RKO (cell line): ENCODE measurements around the gene USHBP1.
"Not testable (repeated sequence)": the region's sequence is repeated elsewhere in the genome, so short reads cannot be mapped to it uniquely, and the experiment has no call there.

Experiments used
- DNase-seq: peaks from one replicate; pipeline ENCODE4 v3.0.0-alpha.2; 2016; ENCODE audit warnings: low spot score

The USHBP1 gene

DNA sequence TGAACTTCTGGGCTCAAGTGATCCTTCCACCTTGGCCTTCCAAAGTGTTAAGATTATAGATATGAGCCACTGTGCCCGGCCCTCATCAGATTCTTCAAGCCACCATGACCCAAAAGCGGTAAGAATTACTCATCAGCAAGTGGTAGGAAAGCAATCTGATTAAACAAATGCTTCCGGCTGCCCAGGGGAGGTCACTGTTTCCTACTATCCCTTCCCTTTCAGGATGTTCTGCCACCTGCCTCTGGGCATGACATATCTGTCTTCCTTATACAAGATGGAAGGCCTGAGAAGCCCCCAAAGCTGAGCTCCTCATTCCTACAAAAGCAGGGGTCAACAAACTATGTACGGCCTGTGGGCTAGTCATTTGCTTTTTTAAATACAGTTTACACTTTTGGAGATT lies 31.7 kb upstream of the USHBP1 start:
- peak; percentile 90 for DNase-seq

- not testable (repeated sequence) for DNase-seq
Observed at GRCh38 chr19:17295551-17295950, 31.0 kb upstream of the USHBP1 start.

- peak; percentile 53 for DNase-seq
Observed at GRCh38 chr19:17294051-17294891, 29.7 kb upstream of the USHBP1 start.

- no peak for DNase-seq
Observed at GRCh38 chr19:17293605-17294004, 29.1 kb upstream of the USHBP1 start.

DNA sequence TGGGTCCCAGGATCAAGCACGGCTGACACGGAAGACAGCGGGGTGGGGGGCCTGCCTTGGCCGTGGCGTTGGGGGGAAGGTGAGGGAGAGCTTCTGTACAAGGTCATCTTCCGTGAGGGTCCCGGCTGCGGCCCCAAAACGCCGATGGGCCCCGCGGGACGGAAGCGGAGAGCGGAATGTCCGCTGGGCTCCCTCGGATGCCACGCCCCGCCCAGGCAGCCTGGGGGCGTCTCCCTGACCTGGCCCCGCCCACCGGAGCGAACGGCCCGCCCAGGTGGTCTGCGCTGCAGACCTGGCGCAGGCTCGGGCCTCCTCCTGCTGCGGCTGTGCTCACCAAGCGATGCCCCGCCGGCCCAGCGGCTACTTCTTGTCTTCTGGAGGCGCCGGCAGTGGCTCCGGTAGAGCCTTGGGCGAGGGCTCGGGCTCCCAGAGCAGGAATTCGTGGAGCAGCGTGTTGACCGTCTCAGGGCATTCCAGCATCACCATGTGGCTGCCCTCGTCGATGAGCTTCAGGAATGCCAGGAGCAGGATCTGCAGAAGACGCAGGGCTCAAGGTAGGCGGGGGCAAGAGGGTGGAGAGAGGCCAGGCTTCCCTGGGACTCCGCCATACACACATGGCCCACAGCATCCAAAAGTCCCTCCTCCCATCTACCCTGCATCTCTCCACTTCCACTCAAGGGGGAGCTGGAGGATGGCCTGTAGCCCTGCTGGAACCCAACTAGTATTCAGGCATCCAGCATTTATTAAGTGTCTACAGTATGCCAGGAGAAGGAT lies 27.9 kb upstream of the USHBP1 start:
- DNase-seq: peak; percentile 92

DNA sequence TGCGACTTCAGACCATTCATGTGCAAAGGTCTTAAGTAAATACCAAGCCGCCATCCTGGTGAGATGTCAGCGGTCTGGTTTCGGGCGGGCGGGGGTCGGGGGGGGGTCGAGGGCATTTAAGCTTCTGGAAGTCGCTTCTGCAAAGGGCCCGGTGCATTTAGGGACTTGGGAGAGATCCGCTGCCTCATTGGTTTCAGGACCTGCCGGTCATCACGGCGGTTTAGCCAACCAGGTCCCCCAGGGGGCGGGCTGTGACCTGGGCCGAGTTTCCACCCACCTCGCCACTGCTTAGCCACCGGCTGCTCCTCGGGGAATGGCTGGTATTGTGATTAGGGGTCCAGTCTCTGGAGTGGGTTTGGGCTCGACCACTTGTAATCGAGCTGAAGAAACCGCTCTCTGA lies 24.9 kb upstream of the USHBP1 start:
- no peak for DNase-seq

- DNase-seq: no peak
Observed at GRCh38 chr19:17286752-17287151, 22.2 kb upstream of the USHBP1 start.

DNA sequence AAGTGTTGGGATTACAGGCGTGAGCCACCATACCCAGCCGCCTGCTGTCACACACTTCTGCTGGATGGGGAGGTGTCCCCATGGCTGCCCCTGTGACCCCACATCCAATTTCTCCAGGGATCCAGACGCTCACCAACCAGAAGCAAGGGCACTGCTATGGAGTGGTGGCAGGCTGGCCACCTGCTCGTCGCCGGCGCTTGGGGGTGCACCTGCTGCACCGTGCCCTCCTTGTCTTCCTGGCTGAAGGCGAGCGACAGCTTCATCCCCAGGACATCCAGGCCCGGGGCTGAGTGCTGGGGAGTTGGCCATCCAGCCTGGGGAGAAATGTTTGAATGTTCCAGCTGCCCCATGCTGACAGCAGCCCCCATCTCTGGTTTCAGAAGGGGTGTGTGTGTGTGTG lies 21.7 kb upstream of the USHBP1 start:
- DNase-seq: no peak

GRCh38 chr19:17285415-17286135 lies 21.0 kb upstream of the USHBP1 start:
- DNase-seq: no peak

GRCh38 chr19:17283504-17283996 lies 19.0 kb upstream of the USHBP1 start:
- DNase-seq: no peak

GRCh38 chr19:17282488-17283125 lies 18.1 kb upstream of the USHBP1 start:
- DNase-seq: peak; percentile 76

- no peak for DNase-seq
Observed at GRCh38 chr19:17281391-17282304, 17.1 kb upstream of the USHBP1 start, which contains the start of gene ANKLE1. Gene ANKLE1, plus strand, starts transcription at chr19:17281901. Its CDS starts 20 bp downstream, at chr19:17281921.

DNA sequence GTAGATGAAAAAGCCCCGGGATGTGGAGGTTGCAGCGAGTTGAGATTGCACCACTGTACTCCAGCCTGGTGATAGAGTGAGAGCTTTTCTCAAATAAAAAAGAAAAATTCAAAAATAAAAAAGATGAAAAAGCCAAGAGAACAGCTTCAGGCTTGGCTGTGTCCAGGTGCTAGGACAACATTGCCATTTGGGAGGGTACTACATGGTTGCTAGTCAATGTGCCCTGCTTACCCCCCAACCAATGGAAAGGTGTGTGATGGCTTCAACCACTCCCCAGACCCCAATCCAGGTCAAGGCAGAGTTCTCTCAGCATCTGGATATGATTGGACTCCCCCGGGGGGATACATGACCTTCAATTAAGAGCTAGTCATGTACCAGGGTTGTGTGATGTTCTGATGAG lies 14.9 kb upstream of the USHBP1 start:
- no peak for DNase-seq

- DNase-seq: no peak
Observed at GRCh38 chr19:17275441-17276175, 11.1 kb upstream of the USHBP1 start.

GRCh38 chr19:17274892-17275291 lies 10.3 kb upstream of the USHBP1 start:
- not testable (repeated sequence) for DNase-seq

DNA sequence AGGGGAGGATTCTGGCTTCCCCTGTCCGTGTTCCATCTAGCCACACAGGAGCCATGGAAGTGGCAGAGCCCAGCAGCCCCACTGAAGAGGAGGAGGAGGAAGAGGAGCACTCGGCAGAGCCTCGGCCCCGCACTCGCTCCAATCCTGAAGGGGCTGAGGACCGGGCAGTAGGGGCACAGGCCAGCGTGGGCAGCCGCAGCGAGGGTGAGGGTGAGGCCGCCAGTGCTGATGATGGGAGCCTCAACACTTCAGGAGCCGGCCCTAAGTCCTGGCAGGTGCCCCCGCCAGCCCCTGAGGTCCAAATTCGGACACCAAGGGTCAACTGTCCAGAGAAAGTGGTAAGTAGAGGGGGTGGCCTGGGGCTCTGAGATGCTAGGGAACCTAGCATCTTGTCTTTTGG lies 4.2 kb upstream of the USHBP1 start:
- DNase-seq: no peak

- DNase-seq: peak; percentile 99
Observed at GRCh38 chr19:17266975-17267788, 2.6 kb upstream of the USHBP1 start, which contains the start of gene BABAM1. Gene BABAM1, plus strand, starts transcription at chr19:17267443. Its CDS starts 1,364 bp downstream, at chr19:17268807.

DNA sequence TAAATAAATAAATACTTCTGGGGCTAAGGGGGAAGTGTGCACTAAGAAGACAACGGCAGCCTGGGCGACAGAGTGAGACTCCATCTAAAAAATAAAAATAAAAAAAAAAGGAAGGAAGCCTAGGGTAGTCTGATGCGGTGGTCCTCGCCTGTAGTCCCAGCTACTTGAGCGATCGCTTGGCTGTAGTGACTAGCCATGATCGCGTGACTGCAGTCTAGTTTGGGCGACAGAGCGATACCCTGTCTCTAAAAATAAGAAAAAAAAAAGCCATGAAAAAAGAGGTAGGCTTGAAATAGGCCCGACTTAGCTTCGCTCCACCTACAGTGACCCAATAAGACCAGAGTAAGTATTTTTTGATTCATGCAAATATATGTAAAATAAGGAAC lies 2.0 kb upstream of the USHBP1 start:
- no peak for DNase-seq

DNA sequence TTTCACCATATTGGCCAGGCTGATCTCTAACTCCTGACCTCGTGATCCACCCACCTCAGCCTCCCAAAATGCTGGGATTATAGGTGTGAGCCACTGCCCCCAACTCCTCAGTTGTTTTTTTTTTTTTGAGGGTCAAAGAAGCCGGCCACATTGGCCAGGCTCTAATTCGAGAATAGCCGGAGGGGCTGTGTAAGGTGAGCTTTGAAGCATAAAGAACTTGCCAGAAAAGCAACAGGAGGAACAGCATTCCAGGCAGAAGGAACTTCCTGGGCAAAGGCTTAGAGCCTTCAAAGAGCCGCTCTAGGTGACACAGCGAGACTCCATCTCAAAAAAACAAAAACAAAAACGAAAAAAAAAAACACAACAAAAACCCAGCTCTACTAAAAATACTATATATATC lies 1.5 kb upstream of the USHBP1 start:
- DNase-seq: no peak
